Activated CD8-positive, alpha-beta T cell treated with anti-CD3 and anti-CD28 coated beads for 36 hours (primary cell): ENCODE results near the gene RB1. TPM values are rescaled to one million over a fixed set of nuclear protein-coding genes. Genes with fewer than 3 reads are reported as not detected.

Source experiments
- ATAC-seq: fragments of 200-7000 bp; cut with Tn5 transposase; one replicate; pipeline ENCODE4 v1.10.0; 2021; ENCODE audit warnings: mild to moderate bottlenecking, moderate library complexity
- CTCF ChIA-PET: fragments of 350-600 bp; sonication (Branson Sonifier 250); formaldehyde crosslinking; loops from one replicate; lab custom pipeline; 2021; ENCODE audit warnings: antibody characterized with exemption; lab: Charles Lee
- POLR2A ChIA-PET: fragments of 350-600 bp; sonication (Branson Sonifier 250); formaldehyde crosslinking; loops from one replicate; lab custom pipeline; 2021; ENCODE audit warnings: antibody characterized with exemption; lab: Charles Lee
- DNase-seq: peaks from one replicate; pipeline ENCODE4 v3.0.0-alpha.2; 2020
- H3K27ac Mint-ChIP-seq: one replicate; pipeline ENCODE4 v1.8.0; 2021; ENCODE audit warnings: mild to moderate bottlenecking, mixed read lengths
- H3K27me3 Mint-ChIP-seq: one replicate; pipeline ENCODE4 v1.8.0; 2021; ENCODE audit warnings: mixed read lengths
- H3K36me3 Mint-ChIP-seq: one replicate; pipeline ENCODE4 v1.8.0; 2021; ENCODE audit warnings: low read depth, mixed read lengths
- H3K4me1 Mint-ChIP-seq: one replicate; pipeline ENCODE4 v1.8.0; 2021; ENCODE audit warnings: low read depth, mixed read lengths
- H3K4me3 Mint-ChIP-seq: one replicate; pipeline ENCODE4 v1.8.0; 2021; ENCODE audit warnings: mild to moderate bottlenecking, moderate library complexity, mixed read lengths
- H3K9me3 Mint-ChIP-seq: one replicate; pipeline ENCODE4 v1.8.0; 2021; ENCODE audit warnings: mixed read lengths
- CTCF ChIP-seq: fragments of 200-600 bp; IDR thresholded peaks from one replicate; pipeline ENCODE4 v1.8.0; 2022; ENCODE audit warnings: antibody characterized with exemption, mild to moderate bottlenecking
- intact Hi-C: fragments of 100-400 bp; cut with micrococcal nuclease; formaldehyde crosslinking; loops from one replicate; pipeline ENCODE4 v1.10.0; 2022
- total RNA-seq, 2 experiments: library from RNA; stranded (reverse); gene quantifications; one replicate each; pipeline ENCODE4 v1.2.3, GENCODE V29; 2021

The RB1 gene
- total RNA-seq, 2 experiments from 2014 or later, result 26.4 to 29.2 TPM

GRCh38 chr13:48319531-48320398, 16.2 kb downstream of the RB1 start:
- Mint-ChIP-seq H3K36me3 (peaks cover 52% of the 10 kb centered on the region), H3K27me3 (peaks cover 5% of the 10 kb centered on the region), H3K4me3 (peak overlapping the region; percentile 56), H3K4me1 (peaks cover 46% of the 10 kb centered on the region), H3K9me3 (peaks cover 11% of the 10 kb centered on the region), H3K27ac (peak overlapping the region; percentile 69)
- TF ChIP-seq CTCF, result no peak
- intact Hi-C loops, result no loop called here
- DNase-seq (peak; percentile 9), ATAC-seq (peak; percentile 46)
- ChIA-PET CTCF (interaction anchor here (1.4 to 2.0 kb wide), 2 partner anchors 9 to 13 kb away, joined by 3 to 6 read pairs; no protein-coding TSS in a partner anchor), POLR2A (interaction anchor here (2.0 kb wide), 1 partner anchor 10 kb away, joined by 7 read pairs; no protein-coding TSS in a partner anchor)

- intact Hi-C loops, result no loop called here
- DNase-seq (peak; percentile 1), ATAC-seq (no peak)
- peaks cover 5% of the 10 kb centered on the region for H3K27me3 Mint-ChIP-seq
- ChIA-PET CTCF (interaction anchor here (1.4 to 2.0 kb wide), 2 partner anchors 10 to 14 kb away, joined by 3 to 6 read pairs; no protein-coding TSS in a partner anchor), POLR2A (no interaction called here)
- peaks cover 43% of the 10 kb centered on the region for H3K4me1 Mint-ChIP-seq
- H3K27ac Mint-ChIP-seq, result no peak overlapping the region
- TF ChIP-seq CTCF, result no peak
- H3K4me3 Mint-ChIP-seq, result peak overlapping the region; percentile 56
- peaks cover 11% of the 10 kb centered on the region for H3K9me3 Mint-ChIP-seq
- peaks cover 54% of the 10 kb centered on the region for H3K36me3 Mint-ChIP-seq
These were observed 16.8 kb downstream of the RB1 start for GRCh38 chr13:48320399-48320790.

GRCh38 chr13:48320891-48321510, 17.4 kb downstream of the RB1 start:
- TF ChIP-seq CTCF, result no peak
- peaks cover 38% of the 10 kb centered on the region for H3K4me1 Mint-ChIP-seq
- ATAC-seq (no peak), DNase-seq (no peak)
- CTCF ChIA-PET, result interaction anchor here (2.0 kb wide), 1 partner anchor 10 kb away, joined by 6 read pairs; no protein-coding TSS in a partner anchor
- H3K9me3 Mint-ChIP-seq, result peaks cover 11% of the 10 kb centered on the region
- intact Hi-C loops, result no loop called here
- H3K4me3 Mint-ChIP-seq, result peak overlapping the region; percentile 56
- POLR2A ChIA-PET, result no interaction called here
- H3K36me3 Mint-ChIP-seq, result peaks cover 55% of the 10 kb centered on the region
- peaks cover 5% of the 10 kb centered on the region for H3K27me3 Mint-ChIP-seq
- H3K27ac Mint-ChIP-seq, result peak overlapping the region; percentile 49

DNA sequence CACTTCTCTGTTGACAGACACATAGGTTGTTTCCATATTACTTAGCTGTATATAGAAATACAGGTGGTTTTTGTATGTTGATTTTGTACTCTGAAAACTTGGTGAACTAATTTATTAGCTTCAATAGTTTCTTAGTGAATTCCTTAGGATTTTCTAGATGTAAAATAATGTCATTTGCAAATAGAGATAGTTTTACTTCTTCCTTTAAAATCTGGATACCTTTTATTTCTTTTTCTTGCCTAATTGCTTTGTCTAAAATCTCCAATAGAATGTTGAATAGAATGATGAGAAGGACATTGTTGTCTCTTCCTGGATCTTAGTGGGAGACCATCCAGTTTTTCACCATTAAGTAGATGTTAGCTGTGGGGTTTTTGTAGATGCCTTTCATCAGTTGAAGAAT, 18.7 kb downstream of the RB1 start:
- POLR2A ChIA-PET, result no interaction called here
- intact Hi-C loops, result no loop called here

More for the DNA sequence above, 18.7 kb downstream of the RB1 start:
- DNase-seq (no peak), ATAC-seq (no peak)
- H3K27ac Mint-ChIP-seq, result no peak overlapping the region
- H3K27me3 Mint-ChIP-seq, result peaks cover 5% of the 10 kb centered on the region
- peaks cover 38% of the 10 kb centered on the region for H3K4me1 Mint-ChIP-seq
- peaks cover 11% of the 10 kb centered on the region for H3K9me3 Mint-ChIP-seq
- TF ChIP-seq CTCF, result no peak
- H3K36me3 Mint-ChIP-seq, result peaks cover 51% of the 10 kb centered on the region
- CTCF ChIA-PET, result interaction anchor here (0.9 kb wide), 1 partner anchor 259 kb away, joined by 3 read pairs; no protein-coding TSS in a partner anchor
- H3K4me3 Mint-ChIP-seq, result no peak overlapping the region
